Stomach smooth muscle (tissue), 2 donors: ENCODE data around the gene F9.
"Not testable (repeated sequence)": the region's sequence is repeated elsewhere in the genome, so short reads cannot be mapped to it uniquely, and the experiment has no call there.

ENCODE experiments used
- H3K27ac ChIP-seq: one replicate; pipeline ENCODE4 v1.7.0; 2013; ENCODE audit warnings: mild to moderate bottlenecking, low read length, inconsistent platforms
- H3K27me3 ChIP-seq, 2 donors: one replicate each; pipeline ENCODE4 v1.7.0; 2013; ENCODE audit warnings: low read length in 2 of 2; ENCODE audit not compliant: insufficient read depth in 2 of 2, control insufficient read depth in 1 of 2
- H3K36me3 ChIP-seq, 2 donors: one replicate each; pipeline ENCODE4 v1.7.0; 2013; ENCODE audit warnings: low read length in 2 of 2; ENCODE audit not compliant: control insufficient read depth in 2 of 2, insufficient read depth in 2 of 2
- H3K4me1 ChIP-seq: one replicate; pipeline ENCODE4 v1.7.0; 2013; ENCODE audit warnings: low read length; ENCODE audit not compliant: control insufficient read depth, insufficient read depth
- H3K4me3 ChIP-seq, 2 donors: one replicate each; pipeline ENCODE4 v1.7.0; 2013; ENCODE audit warnings: low read length in 2 of 2
- H3K9ac ChIP-seq, 2 donors: one replicate each; pipeline ENCODE4 v1.7.0; 2013; ENCODE audit warnings: low read length in 2 of 2, mild to moderate bottlenecking in 1 of 2
- H3K9me3 ChIP-seq, 2 donors: one replicate each; pipeline ENCODE4 v1.7.0; 2013; ENCODE audit warnings: low read length in 2 of 2; ENCODE audit not compliant: control insufficient read depth in 2 of 2
- donor health status: healthy.
- donor health status: Pancreatic carcinoma.

The F9 gene

DNA sequence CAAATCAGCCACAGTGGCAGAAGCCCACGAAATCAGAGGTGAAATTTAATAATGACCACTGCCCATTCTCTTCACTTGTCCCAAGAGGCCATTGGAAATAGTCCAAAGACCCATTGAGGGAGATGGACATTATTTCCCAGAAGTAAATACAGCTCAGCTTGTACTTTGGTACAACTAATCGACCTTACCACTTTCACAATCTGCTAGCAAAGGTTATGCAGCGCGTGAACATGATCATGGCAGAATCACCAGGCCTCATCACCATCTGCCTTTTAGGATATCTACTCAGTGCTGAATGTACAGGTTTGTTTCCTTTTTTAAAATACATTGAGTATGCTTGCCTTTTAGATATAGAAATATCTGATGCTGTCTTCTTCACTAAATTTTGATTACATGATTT is at the start of gene F9:
Gene F9, plus strand, starts transcription at position 190 of the 400 bp plus-strand sequence. Its CDS starts 26 bp downstream, at position 216.
- H3K9me3 ChIP-seq: no peaks in the 10 kb centered on the region
- no peaks in the 10 kb centered on the region for H3K4me1 ChIP-seq
- no peak within 1 kb of the TSS for H3K9ac ChIP-seq
- no peak within 1 kb of the TSS for H3K4me3 ChIP-seq
- no peak within 1 kb of the TSS for H3K27ac ChIP-seq
- no peaks in the 10 kb centered on the region for H3K36me3 ChIP-seq
- no peaks in the 10 kb centered on the region for H3K27me3 ChIP-seq

DNA sequence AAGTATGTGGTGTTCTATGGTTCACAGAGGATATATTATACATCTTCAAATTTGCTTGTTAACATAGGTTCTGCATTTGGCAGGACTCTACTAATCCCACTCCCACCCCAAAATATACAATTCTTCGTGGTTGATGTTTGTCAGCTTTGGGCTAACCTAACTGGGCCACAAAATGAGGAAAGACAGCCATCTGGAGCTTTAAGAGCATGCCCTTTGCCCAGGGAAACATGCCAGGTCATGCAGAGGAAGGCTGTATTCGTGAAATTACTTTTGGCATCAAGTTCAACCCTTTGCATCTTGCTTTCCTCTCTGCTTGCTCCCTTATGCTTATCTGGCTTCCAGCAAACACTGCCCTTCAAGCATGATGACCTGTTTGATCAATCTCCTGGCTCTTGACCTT is 46.8 kb upstream of the F9 start:
- H3K27ac ChIP-seq: no peak overlapping the region
- H3K36me3 ChIP-seq: no peaks in the 10 kb centered on the region
- no peak overlapping the region for H3K9ac ChIP-seq
- H3K9me3 ChIP-seq: no peaks in the 10 kb centered on the region
- no peaks in the 10 kb centered on the region for H3K4me1 ChIP-seq
- H3K27me3 ChIP-seq: peaks cover 0 to 3% of the 10 kb centered on the region in 2 donors
- no peak overlapping the region for H3K4me3 ChIP-seq

DNA sequence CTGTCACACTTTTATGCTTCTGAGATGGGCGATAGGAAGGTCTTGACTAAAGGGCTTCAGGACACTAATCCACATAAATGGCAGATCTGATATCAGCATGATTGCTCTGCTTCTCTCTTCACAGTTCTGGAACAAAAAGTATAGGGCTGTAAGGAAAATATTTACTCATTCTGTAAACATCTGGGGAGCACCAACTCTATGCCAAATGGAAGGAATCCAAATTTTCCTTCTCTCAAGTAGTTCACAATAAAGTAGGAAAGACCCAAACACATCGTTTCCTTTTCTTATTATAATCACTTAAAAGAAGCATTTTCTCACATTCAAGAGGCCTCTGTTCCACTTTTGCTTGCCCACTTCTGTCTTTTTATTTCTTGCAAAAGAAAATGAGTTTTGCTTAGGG is 45.9 kb upstream of the F9 start:
- Histone ChIP-seq H3K9ac (no peak overlapping the region), H3K36me3 (no peaks in the 10 kb centered on the region), H3K4me1 (no peaks in the 10 kb centered on the region), H3K4me3 (no peak overlapping the region), H3K27ac (no peak overlapping the region), H3K9me3 (no peaks in the 10 kb centered on the region), H3K27me3 (peaks cover 0 to 3% of the 10 kb centered on the region in 2 donors)

DNA sequence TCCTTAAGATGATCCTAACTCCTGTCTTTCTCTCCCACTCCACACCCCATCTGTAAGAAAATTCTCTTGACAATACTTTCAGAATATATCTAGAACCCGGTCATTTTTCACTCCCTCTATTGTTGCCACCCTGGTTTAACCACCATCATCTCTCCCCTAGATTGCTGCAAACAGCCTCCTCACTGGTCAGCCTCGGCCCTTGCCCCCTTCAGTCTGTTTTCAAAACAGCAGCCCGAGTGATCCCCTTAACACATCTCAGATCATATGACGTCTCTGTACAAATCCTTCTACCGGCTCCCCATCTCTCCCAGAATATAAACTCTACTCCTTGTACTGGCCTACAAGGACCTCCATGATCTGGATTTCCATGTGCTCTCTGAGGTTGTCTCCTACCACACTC is 35.2 kb upstream of the F9 start:
- H3K9ac ChIP-seq: no peak overlapping the region
- no peaks in the 10 kb centered on the region for H3K27me3 ChIP-seq
- H3K36me3 ChIP-seq: no peaks in the 10 kb centered on the region
- no peak overlapping the region for H3K27ac ChIP-seq
- no peak overlapping the region for H3K4me3 ChIP-seq
- H3K4me1 ChIP-seq: no peaks in the 10 kb centered on the region
- H3K9me3 ChIP-seq: no peaks in the 10 kb centered on the region

DNA sequence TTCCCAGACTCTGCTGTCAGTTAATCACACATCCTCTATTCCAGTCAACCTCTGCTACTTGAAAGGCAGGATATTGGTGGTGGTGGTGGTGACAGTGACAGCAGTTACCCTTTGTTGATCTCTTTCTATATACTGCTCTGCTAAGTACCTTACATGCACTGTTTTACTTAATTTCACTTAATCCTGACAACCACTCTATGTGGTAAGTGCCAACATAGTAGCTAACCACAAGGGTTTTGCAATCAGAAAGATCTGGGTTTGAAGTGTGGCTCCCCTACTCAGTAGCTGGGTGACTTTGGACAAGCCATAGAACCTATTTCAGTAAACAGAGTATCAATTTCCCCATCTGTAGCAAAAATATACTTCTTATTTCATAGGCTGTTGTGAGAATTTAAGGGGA is 24.2 kb upstream of the F9 start:
- H3K36me3 ChIP-seq: no peaks in the 10 kb centered on the region
- H3K9me3 ChIP-seq: no peaks in the 10 kb centered on the region
- no peaks in the 10 kb centered on the region for H3K4me1 ChIP-seq
- H3K27me3 ChIP-seq: no peaks in the 10 kb centered on the region
- H3K27ac ChIP-seq: no peak overlapping the region
- H3K9ac ChIP-seq: no peak overlapping the region
- no peak overlapping the region for H3K4me3 ChIP-seq

DNA sequence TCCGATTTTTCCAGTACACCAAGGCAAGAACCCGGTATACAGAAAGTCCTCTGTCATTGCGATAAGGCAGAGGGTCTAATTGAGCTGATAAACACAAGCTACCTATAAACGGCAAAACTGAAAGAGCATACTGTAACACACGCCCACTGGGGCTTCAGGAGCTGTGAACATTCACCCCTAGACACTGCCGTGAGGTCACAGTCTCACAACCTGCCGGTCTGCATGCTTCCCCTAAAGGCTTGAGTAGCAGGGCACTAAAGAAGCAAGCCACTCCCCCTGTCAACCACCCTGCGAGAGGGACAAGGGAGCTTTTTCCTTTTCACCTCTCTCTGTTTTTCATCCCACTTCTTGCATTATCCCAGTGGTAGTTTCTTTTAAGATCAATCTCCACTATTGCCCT is 22.4 kb upstream of the F9 start:
- Histone ChIP-seq H3K36me3 (no peaks in the 10 kb centered on the region), H3K4me1 (no peaks in the 10 kb centered on the region), H3K27ac (no peak overlapping the region), H3K9me3 (no peaks in the 10 kb centered on the region), H3K27me3 (no peaks in the 10 kb centered on the region), H3K9ac (no peak overlapping the region), H3K4me3 (no peak overlapping the region)

DNA sequence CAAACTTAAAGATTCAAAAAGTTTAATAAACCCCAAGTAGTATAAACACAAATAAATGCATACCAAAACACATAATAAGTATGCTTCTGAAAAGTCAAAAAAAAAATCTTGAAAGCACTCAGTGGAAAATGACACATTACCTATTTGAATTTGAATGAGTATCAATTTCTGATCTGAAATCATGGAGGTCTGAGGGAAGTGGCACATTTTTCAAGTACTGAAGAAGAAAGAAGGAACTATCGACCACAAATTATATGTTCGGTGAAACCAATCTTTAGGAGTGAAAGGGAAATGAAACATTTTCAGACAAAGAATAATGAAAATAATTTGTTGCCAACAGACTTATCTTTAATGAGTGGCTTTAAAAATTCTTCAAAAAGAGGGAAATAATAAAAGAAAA is 12.1 kb upstream of the F9 start:
- peaks cover 0 to 3% of the 10 kb centered on the region in 2 donors for H3K9me3 ChIP-seq
- H3K27ac ChIP-seq: no peak overlapping the region
- no peaks in the 10 kb centered on the region for H3K4me1 ChIP-seq
- no peak overlapping the region for H3K9ac ChIP-seq
- H3K27me3 ChIP-seq: peaks cover 0 to 3% of the 10 kb centered on the region in 2 donors
- H3K4me3 ChIP-seq: no peak overlapping the region
- no peaks in the 10 kb centered on the region for H3K36me3 ChIP-seq

DNA sequence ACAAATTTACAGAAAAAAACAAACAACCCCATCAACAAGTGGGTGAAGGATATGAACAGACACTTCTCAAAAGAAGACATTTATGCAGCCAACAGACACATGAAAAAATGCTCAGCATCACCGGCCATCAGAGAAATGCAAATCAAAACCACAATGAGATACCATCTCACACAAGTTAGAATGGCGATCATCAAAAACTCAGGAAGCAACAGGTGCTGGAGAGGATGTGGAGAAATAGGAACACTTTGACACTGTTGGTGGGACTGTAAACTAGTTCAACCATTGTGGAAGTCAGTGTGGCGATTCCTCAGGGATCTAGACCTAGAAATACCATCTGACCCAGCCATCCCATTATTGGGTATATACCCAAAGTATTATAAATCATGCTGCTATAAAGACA is 1.7 kb upstream of the F9 start:
- not testable (repeated sequence) for H3K4me1 ChIP-seq, H3K4me3 ChIP-seq

DNA sequence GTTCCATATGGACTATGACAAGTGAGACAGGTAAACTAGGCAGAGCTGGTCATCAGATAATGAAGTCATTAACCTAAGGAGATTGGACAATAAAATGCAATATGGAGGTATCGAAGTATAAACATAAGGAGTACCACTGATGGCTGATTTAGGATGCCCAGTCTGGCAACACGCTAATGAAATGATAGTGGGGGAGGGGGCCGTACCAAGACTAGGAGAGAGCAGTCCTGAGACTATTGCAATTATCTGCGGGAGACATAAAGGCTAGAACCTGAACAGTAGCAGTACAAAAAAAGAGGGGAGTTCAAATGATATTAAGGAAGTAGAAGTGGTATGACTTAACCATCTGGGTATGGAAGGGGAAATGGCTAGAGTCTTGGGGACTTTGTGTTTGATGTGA is 2.3 kb downstream of the F9 start:
- H3K27ac ChIP-seq: no peak overlapping the region
- H3K9ac ChIP-seq: no peak overlapping the region
- H3K9me3 ChIP-seq: no peaks in the 10 kb centered on the region
- no peak overlapping the region for H3K4me3 ChIP-seq
- H3K36me3 ChIP-seq: no peaks in the 10 kb centered on the region
- H3K27me3 ChIP-seq: no peaks in the 10 kb centered on the region
- H3K4me1 ChIP-seq: no peaks in the 10 kb centered on the region

More for the DNA sequence above, 1.7 kb upstream of the F9 start:
- H3K9ac ChIP-seq, H3K9me3 ChIP-seq, H3K27ac ChIP-seq, H3K27me3 ChIP-seq, H3K36me3 ChIP-seq: not testable (repeated sequence)

DNA sequence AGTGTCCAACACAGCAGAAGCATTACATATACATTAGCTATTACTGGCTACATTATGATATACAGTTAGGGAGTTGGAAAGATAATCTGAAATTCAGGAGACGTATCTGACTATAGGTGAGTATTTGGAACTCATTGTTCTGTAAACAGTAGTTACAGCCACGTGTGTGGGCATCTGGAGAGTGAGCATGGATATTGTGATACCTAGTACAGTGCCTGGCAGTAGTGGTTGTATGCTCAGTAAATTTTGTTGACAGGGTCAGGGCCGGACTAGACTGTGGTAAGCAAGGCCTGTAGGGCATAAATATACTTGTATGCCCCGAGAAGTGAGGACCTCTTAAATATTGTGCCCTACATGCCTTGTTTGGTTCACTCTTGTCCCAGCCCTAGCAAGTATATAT is 2.9 kb downstream of the F9 start:
- Histone ChIP-seq H3K27me3 (no peaks in the 10 kb centered on the region), H3K27ac (no peak overlapping the region), H3K9ac (no peak overlapping the region), H3K4me3 (no peak overlapping the region), H3K4me1 (no peaks in the 10 kb centered on the region), H3K9me3 (no peaks in the 10 kb centered on the region), H3K36me3 (no peaks in the 10 kb centered on the region)

DNA sequence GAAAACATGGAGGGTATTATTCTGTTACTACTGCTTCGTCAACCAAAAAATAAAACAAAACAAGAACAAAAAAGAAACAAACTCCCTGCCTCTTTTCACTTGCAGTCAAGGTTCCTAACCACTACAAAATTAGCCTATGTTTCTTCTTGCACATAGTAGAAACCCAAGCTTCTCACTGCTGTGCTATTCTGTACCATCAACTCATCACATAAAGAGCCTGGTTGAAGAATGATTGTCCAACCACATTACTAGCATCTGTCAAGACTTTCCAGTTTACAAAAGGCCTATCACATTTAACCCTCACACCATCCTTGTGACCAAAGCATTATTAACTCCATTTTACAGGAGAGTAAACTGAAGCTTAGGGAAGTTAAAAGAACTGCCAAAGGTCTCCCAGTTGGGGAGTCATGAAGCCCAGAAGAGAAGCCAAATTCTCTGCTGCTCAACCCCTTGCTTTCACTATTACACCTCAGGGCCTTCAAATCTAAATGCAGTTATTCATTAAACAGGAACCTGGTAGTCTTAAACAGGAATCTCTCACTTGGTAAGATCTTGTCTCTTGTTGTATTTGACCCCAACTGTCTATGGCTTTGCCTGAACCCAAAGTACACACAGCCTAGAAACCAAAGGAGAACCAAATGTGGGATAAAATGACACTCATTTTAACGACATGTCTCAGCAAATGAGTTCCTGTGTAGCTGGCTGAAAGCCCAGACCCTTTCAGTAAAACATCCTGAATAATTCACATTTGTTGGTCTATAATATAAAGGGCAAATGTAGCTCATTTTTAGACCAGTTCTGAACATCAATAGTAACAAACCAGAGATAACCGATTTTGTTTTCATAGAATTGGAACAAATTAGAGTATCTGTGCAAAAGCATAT is 8.6 kb downstream of the F9 start:
- Histone ChIP-seq H3K4me3 (no peak overlapping the region), H3K4me1 (no peaks in the 10 kb centered on the region), H3K27ac (no peak overlapping the region), H3K9me3 (no peaks in the 10 kb centered on the region), H3K27me3 (no peaks in the 10 kb centered on the region), H3K36me3 (no peaks in the 10 kb centered on the region), H3K9ac (no peak overlapping the region)
